ENCODE results near the gene IPPK.

The IPPK gene

DNA sequence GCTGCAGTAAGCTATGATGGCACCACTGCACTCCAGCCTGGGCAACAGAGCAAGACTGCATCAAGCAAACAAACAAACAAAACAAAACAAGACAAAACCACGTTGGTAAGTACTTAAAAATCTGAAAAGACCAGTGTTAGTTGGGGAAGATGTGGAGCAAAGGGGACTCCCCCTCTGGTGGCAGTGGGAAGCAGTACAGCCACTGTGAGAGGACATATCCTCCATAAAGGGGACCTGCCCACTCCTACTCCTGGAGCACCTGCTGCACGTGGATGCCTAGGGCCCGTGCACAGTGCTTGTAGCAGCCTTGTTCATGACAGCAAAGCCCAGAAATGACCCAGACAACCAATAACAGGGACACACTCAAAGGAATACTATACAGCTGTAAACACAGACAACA is 17.0 kb upstream of the IPPK start:
- DNase-seq, result no peak

GRCh38 chr9:92685022-92685421 is 15.1 kb upstream of the IPPK start:
- no peak for DNase-seq

DNA sequence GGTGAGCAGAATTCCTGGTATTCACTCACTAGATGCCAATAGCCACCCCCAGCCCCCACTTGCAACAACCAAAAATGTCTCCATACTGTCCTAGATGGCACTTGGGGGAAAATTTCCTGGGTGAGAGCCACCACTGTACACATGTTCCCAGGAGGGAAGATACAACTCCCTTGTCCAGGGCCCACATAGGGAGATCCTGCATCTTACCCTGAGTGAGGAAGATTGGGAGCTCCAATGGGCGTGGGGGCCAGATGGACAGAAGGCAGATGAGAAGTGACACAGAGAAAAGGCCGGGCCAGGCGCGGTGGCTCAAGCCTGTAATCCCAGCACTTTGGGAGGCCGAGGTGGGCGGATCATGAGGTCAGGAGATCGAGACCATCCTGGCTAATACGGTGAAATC is 12.3 kb upstream of the IPPK start:
- no peak for DNase-seq

DNA sequence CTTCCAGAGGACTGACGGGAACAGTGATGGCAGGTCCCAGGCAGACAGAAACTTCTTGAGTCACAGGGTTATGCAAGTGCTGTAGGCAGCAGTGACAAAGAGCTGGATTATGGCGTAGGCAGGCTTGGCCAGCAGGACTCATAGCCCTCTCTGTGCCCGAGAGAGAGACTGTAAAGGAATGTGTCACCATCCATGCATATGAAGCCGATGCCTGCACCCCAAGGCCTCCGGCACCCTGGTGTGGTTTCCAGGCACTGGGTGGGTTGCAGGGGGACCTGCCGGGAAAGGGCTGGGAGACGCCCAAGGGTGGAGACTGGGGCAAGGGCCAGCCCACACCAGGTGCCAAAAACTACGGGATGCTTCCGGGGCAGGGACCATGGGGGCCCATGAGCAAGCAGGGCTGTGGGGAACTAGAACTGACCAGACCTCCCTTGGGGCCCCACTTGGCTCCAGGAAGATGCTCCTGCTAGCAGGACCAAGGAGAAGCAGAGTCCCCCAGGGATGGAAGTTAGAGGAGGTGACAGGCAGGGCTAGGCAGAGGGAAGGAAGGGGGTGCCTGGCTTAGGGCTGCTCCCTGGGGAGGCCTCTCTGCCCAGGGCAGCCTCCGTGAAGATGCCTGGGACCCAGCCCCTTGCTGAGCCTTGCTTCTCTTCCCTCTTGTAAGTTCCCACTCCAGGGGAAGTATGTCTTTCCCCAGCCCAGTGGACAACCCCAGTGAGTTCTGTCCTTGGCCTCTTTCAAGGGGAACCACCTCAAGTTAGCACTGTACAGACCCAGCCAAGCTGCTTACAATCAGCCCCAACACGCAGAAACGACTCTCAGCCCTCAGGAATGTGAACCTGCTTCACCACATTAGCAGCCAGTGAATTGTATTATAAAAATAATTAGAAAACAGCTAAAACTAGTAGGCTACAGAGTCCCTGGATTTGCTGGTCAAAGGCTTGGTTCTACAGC is 10.5 kb upstream of the IPPK start:
- DNase-seq, result no peak

GRCh38 chr9:92679413-92680165 is 9.7 kb upstream of the IPPK start:
- no peak for DNase-seq

DNA sequence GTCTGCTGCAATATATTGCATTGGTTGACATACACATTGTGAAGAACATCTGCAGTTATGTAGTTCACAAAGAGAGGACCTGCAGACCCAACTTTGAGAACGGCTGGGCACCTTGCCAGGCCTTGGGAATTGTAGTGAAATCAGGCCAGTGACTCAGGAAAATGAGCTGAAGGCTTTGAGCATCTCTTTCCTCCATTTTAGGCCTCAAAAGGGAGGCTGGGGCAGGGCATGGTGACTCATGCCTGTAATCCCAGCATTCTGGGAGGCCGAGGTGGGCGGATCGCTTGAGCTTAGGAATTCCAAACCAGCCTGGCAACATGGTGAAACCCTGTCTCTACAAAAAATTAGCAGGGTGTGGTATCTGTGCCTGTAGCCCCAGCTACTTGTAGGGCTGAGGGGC is 1.4 kb upstream of the IPPK start:
- DNase-seq, result peak; percentile 21

DNA sequence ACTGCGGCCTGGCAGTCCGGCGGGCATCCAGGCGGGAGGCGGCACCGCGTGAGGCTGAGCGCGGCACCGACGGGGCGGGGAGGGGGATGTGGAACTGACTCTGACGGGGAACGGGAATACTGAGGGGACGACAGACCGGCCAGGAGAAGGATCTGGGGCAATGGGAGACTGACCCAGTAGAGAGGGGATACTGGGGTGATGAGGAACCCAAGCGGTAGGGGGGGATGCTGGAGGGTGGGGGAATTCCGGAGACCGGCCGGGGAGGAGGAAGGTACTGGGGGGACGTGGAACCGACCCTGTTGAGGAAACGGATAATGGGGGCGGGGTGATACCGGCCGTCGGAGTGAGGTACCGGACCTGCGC is 423 bp downstream of the IPPK start:
- peak; percentile 38 for DNase-seq

DNA sequence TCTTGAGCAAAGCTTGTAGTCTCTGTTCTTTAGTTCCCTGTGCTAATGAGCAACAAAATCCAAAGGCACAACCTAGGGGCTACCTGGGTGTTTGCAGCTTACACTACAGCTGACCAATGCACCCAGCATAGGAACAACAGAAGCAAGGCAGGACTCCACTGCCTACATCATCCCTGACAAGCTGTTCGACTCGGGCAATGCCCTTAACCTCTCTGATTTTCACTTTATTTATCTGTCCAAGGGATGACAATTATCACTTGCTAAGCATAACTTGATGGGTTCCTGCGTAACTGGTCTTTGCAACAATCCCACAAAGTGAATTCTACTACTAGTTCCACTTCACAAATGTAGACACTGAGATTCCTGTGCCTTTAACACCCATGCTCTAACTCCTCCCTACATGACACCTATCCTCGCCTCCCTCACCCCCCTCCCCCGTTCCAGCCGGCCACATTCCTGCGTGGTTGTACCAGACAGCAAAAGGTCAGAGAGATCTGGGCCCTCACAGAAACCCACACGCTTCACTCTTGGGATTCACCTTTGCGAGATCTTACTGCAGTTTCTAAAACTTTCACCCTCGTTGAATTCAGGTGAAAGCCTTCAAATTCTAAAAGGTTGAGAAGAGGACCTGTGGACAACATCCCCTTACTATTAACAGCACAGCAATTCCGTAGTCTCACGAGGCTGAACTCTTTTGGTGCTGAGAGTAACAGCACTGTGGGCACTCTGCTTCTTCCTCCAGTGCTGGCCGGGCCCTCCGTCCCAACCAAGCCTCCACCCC is 995 bp downstream of the IPPK start:
- peak; percentile 66 for DNase-seq

GRCh38 chr9:92666912-92667532 is 2.9 kb downstream of the IPPK start:
- no peak for DNase-seq

DNA sequence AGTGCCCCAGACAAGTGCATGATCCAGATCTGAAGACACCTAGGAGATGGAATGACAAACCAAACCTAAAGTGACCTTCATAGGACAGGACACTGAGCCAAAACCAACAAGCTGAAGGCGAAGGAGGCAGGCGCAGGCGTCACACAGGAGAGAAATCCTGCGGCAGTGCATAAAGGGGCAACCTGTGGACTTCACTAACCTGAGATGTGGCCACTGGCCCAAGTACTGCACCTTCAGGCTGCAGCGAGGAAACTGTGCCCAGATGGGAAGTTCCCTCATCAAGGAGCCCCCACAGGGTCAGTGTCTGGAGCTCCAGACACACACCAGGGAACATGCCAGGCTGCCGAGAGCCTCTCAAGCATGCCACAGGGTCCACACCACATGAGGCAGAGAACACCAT is 3.7 kb downstream of the IPPK start:
- no peak for DNase-seq

GRCh38 chr9:92665836-92666235 is 4.1 kb downstream of the IPPK start:
- DNase-seq, result no peak

- peak; percentile 35 for DNase-seq
Observed at GRCh38 chr9:92664394-92665152, 5.4 kb downstream of the IPPK start.

DNA sequence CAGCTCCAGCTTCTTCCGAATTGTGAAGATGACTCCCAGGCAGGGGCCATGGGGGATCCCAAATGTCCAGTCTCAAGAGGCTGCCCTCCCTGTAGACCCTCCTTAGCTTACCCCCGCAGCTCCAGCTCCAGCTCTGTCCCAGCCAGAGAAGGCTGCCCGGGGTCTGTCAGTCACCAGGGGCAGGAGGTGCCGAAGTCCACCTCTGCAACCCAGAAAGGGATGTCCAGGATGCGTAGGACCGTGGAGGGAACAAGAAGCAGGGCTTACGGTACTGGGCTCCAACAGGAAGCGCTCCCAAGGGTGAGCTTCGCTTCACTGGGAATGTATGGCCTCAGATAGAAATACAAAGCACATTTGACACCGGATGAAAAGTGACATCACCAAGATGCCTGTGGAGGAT is 6.0 kb downstream of the IPPK start:
- DNase-seq, result no peak

GRCh38 chr9:92663126-92663525 is 6.8 kb downstream of the IPPK start:
- no peak for DNase-seq

DNA sequence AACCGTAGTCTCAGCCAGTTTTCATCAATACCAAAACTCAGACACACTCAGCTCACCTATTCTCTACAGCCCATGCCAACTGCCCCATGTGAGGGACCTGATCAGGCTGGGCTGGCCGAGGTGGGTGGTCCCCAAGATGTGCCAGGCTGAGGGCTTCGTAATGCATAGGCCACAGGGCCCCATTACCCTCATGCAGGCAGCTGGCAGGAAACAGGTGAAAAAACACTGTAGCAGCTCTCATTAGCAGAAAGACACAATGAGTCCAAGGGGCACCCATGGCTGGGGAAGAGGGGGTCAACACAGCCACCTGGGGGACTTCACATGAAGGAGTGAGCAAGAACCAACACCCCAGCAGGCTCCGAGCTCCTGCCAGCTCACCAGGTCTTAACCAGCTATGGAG is 8.2 kb downstream of the IPPK start:
- DNase-seq, result no peak

DNA sequence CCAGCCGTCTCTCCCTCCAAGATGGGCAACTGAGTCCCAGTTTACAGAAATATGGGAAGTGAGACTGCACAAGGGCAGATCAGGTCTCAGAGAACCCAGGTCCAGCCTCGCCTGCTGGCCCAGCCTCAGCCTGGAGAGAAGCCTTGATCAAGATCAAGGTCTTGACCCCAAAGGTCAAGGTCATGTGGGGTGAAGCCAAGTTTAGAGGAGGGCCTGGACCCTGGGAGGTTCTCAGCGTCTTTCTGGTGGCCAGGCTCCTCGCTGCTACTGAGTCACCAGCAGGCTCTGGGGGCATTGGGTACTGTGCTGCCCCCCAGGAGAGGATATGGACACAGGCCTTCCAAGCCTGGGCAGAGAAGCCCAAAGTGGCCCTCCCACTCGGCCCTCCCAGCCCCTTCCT is 8.8 kb downstream of the IPPK start:
- no peak for DNase-seq

GRCh38 chr9:92660266-92660665 is 9.7 kb downstream of the IPPK start:
- DNase-seq, result no peak

DNA sequence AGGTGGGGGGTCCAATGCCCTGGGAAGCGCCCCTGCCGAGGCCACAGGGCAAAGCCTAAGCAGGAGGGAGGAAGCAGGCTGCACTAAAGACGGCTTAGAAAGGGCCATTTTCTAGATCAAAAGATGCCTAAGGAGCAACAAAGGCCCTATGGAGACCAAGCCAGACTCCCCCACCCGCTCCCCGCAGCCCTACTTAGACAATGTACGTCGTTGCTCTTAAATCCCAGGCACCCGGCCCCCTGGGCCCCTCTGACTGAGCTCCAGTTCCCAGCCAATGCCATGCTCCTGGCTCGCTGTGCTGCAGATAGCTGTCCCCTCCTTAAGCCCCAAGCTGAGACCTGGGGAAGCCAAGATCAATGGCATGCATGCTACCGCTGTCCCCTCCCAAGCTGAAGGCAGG is 10.3 kb downstream of the IPPK start:
- no peak for DNase-seq

DNA sequence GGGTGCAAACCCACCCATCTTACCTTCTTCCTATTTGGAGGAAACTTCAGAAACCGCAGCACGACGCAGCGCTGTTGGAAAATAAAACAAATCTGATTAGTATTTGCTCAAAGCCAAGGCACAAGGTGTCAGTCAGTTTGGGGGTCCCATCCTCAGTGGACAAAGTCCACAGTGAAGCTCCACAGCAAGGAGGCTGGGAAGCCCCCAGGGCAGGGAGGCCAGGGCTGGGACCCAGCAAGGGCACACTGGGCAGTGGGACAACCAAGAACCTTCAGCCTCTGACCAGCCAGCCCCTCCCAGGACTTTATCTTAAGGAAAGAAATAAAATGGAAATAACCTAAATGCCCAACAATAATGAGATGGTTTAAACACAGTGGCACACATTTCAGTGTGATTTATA is 11.3 kb downstream of the IPPK start:
- DNase-seq, result no peak

DNA sequence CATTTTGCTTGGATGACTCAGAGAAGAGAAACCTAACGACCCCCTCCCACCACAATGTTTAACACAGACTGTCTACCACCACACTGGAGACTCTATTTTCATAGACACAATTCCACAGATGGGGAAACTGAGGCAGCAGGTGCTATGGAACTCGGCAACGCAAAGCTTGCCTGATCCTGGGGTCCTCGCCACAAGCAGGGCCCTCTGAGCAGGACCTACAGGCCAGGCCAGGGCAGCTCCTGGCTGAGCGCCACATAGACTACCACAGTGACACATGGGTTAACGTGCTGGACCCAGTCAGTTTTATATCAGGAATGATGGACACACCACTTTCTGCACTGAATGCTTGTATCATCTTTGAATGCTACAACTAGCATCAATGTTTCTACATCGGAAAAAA is 11.8 kb downstream of the IPPK start:
- DNase-seq, result no peak

DNA sequence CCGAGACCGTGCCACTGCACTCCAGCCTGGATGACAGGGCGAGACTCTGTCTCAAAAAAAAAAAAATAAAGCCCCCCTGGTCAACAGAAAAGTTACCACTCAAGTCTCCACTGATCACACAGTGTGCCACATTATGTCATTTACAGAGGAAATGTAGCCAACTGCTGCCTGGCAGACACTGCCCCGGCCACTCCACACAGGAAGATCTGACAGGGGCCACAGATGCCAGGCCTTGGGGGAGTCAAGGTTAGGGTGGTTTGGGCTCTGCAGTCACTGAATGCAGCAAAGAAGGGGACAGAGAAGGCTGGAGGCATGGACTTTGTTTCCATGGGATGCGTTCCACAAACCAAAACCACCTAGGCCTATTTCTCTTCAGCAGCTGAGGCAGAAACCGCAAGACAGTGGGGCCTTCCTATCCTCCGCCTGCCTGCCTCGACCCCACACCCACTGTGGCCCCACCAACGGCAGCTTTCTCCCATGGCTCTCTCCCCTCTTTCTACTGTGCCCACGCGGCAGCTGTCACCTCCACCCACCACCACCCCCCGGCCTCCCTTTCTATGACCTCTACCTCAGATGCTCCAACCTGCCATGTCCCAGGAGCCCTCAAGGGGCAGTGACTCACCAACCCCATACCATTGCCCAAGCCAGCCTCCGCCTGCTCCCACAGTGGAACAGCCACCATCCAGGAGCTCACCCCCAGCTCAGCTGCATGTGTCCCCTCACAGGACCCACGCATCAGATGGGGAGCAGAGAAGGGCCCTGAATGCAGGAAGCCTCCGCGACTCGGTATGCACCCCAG is 12.4 kb downstream of the IPPK start:
- DNase-seq, result no peak

Data from activated CD4-positive, alpha-beta T cell treated with anti-CD3 and anti-CD28 coated beads for 48 hours (primary cell).